Stimulated activated CD4-positive, alpha-beta T cell treated with anti-CD3 and anti-CD28 coated beads, Interleukin-4, amount 100 ng/mL, for 1 hour (primary cell): ENCODE measurements around the gene CHAT.
"Not testable (repeated sequence)": the region's sequence is repeated elsewhere in the genome, so short reads cannot be mapped to it uniquely, and the experiment has no call there.

Source experiments
- DNase-seq: peaks from one replicate; pipeline ENCODE4 v3.0.0-alpha.2; 2020

The CHAT gene

DNA sequence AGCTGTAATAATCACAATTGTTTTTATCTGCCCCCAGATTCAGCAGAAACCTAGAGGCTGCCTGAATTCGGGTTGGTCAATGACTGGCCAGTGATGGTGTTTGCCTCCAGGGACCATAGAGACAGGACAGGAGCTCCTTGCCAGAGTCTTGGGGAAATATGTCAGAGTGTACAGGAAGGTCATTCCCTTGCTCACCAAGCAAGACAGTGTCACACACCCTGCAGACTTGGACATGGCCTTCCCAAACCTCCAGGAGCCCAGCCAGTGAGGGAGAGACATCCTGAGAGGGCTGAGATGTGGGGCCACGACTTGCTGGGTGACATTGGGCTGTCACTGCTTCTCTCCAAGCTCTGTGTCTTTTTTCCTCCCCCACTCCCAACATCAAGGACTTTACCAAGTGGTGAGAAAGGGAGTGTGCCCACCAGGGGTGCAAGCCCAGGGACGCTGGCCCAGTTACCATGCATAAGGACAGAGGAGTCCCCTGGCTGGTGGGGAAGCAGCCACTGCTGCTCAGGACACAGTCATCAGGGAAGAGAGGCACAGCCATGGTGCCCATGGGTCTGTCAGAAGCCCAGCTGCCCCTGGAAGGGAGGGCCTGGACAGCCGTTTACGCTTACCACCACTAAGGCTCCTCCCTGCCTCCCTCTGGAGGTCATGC is 40.3 kb downstream of the CHAT start:
- DNase-seq, result no peak

DNA sequence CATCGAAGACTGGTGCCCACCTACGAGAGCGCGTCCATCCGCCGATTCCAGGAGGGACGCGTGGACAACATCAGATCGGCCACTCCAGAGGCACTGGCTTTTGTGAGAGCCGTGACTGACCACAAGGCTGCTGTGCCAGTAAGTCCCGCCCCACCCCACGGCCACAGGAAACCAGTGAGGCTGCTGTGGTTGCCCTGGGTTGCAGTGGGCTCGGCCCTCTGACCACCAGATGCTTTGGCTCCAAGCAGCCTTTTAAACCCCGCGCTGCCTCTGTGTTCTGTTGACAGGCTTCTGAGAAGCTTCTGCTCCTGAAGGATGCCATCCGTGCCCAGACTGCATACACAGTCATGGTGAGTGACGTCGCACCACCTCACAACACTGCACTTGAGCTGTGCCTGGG is 41.3 kb downstream of the CHAT start:
- no peak for DNase-seq

DNA sequence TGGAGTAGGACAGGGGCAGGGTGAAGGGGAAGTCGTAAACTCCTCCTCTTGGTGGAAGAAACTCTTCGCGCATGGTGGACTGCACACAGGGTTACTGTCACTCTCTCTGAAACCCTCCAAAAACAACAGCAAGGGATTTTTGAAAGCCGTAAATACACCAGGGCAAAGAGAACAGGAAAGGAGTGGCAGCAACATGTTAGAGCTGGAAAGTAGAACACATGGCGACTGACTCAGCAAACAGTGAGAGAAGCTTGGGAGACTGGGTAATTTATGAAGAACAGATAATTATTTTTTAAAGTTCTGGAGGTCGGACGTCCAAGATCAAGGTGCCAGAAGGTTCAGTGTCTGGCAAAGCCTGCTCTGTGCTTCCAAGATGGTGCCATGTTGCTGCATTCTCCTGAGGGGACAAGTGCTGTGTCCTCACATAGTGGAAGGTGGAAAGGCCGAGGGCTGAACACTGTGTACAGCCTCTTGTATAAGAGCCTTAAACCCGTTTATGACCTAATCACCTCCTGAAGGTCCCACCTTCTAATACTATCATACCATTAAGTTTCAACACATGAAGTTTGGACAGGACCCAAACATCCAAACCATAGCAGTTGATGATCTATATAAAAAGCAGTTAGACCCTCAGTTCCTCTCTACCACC is 43.1 kb downstream of the CHAT start:
- DNase-seq, result no peak

DNA sequence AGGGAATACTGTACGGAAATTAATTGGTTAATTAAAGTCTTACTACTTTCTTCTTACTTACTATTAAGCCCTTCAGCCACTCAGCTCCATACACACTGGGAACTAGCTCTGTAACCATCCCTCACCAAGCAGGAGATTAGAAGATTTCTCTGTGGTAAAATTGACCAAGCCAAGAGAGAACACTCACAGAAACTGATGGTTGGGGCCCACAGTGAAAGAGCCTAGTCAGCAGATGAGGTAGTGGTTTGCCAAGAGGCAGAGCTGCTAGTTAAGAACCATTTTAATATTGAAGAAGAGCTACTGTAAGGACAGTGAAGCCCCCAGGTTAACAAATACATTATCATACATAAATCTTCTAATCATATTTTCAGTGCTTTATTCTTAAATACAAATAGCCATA is 43.8 kb downstream of the CHAT start:
- DNase-seq, result no peak

DNA sequence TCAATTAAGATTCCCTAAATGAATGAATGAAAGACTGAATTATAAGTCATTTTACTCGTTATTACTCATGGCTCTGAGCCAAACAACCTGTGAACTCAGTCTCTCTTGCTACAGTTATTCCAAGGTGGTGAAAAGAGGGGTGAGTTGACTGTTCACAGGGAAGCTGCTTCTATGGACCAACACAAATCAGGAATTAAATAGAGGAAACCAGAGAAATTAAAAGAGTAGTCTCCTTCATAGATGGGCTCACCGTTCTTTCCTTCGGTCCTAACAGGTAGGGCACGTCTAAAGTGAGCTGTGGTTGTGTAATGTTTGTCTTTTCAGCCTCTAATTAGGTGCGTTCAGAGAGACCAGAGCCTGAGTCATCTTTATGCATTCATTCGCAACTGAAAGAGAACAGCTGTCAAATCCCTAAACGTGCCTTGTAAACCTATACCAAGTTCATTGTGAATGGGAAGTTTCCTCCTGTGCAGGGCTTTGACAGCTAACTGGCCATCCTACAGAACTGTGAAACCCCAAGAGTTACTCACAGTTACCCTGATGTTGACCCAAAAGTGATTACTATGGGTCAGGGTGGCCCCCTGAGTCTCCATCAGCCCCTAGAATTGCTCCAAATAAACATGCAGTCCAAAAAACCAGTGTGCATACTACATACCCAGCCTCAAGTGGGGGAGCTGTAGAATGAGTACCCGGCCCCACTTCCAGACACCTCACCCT is 47.5 kb downstream of the CHAT start:
- DNase-seq, result no peak

DNA sequence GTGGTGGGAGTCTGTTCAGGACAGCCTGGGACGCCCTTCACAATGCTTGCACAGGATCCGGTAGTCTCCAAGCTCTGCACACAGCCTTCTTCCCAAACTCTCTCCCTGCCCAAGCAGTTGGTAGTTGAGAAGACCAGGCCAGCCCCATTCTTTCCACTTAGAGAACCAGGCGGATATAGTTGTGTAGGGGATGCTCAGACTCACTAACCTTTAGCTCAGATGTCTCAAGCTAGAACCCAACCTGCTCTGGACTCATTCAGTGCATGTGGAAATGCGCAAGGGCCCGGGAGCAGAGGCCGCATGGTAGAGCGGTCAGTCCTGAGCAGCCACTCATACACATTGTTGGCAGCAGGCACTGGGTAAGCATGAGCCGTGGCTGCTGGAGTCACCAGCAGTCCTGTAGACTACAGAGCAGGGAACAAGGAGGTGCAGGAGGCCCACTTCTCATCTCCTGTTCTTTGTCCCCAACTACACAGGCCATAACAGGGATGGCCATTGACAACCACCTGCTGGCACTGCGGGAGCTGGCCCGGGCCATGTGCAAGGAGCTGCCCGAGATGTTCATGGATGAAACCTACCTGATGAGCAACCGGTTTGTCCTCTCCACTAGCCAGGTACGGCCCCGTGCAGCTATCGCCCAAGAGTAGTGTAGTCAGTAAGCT is 48.5 kb downstream of the CHAT start:
- no peak for DNase-seq

DNA sequence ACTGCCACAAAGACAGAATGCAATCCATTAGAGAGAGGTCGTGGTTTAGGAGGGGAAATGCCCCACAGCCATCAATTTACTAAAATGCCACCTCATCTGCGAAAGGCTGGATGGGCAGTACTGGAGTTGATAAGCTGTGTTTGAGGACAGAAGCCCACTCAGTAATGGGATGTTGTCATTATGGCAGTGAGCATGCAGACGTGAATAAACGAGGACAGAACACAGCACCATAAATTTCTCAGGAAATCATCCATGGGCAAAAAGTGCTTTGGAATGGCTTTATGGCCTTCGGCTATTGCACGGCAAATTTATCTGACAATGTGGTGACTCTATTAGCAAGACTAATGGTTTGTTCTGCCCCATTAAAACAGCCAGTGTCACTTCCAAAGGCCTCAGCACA is 49.8 kb downstream of the CHAT start:
- DNase-seq, result no peak

DNA sequence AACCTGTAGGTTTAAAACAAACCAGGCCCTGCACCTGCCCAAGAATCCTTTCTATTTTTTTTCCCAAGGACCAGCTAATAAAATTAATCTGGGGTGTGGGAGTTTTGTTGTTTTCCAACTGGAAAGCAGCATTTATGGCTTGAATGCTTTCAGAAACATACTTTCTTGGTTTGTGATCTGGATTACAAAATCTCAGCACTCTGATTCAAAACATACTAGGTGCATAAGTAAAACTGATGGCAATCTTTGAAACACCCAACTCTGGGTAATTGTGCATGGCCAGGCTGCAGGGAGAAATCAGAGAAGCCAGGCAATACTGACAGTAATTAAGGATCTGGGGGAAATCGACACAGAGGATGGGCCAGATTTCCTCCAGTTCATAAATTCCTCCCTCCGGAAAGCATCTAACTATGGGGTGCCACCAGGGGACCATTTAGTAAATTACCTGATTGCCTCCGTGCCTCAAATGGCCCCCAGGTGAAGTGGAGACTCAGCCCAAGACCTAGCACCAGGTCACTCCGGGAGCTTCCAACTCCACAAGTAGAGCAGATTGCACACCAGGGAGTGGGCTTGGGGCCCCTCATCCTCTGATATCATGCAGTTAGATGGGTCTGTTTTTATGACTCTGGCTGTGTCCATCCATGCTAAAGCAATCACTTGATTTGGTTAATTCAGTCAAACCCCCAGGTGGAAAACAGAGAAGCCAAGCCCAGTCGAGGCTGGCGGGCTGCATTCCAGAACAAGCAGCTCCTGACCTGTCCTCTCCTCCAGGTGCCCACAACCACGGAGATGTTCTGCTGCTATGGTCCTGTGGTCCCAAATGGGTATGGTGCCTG is 50.4 kb downstream of the CHAT start:
- DNase-seq, result no peak

DNA sequence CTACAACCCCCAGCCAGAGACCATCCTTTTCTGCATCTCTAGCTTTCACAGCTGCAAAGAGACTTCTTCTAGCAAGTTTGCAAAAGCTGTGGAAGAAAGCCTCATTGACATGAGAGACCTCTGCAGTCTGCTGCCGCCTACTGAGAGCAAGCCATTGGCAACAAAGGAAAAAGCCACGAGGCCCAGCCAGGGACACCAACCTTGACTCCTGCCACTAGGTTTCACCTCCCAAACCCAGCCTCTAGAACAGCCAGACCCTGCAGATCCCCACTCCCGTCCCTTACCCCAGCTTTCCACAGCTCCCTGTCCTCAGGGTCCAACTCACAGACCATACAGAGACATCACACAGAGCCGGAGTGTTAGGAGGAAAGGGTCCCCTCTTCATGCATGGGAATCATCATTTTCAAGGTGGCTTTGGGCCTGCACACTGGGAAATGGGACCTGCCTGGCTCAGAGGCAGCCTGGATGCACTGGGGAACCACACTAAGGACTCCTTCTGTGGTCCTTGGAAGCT is 51.1 kb downstream of the CHAT start:
- no peak for DNase-seq

DNA sequence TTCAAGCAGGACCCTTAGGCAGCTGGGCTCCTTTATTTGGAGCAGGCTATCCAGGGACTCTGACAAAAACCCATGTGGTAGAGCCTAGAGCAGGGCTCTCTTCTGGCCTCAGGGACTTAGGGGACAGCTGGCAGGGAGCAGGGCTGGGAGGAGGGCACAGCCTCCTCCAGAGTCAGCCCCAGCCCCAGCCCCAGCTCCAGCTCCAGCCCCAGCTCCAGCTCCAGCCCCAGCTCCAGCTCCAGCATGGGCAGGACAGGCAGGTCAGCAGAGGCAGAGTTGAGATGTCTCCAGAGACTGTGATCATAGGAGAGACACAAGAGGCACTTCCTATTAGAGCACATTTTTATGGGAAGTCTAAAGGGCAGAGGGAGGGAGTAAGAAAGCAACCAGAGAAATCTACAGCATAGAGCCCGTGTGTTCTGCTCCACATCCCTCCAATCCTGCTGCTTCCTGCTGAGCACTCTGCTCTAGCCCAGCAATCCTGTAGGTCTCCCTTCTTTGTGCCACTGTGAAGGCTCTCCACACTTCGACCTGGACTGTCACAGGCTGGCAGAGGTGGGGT is 52.3 kb downstream of the CHAT start:
- DNase-seq, result no peak

DNA sequence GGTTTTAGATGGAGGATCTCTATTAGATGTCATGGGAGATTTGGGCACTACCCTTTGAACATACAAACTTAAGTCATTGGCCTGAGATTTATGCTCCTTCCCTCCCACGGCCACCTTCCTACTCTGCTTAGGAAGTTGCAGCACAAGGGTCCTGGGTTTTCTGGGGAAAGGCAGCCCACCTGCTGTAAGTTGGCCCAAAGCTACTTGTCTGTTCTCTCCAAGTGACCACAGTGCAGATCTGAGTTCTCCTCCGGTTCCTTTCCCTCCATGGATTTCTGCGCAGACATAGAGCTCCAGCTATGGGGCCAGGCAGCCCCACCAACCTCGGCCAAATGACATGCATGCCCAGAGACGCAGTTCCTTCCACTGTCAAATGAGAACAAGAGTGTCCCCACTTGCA is 52.8 kb downstream of the CHAT start:
- DNase-seq, result no peak

DNA sequence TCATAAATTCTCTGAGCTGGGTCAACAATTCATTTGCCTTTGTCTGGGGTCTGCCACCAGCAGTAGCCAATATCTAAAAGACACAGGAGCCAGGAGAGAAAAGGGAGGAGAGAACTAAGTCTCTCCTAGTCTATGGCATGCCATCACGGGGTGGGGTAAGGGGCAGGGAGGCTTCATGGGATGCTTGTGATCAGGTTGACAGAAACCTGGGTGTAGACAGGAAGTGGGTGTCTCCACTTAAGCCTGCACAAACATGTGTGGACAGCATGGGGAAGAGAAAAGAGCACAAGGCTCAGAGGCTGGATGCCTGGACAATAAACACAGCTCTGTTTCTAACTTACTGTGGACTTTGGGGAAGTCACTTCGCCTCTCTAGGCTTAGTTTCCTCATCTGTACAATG is 54.2 kb downstream of the CHAT start:
- no peak for DNase-seq

DNA sequence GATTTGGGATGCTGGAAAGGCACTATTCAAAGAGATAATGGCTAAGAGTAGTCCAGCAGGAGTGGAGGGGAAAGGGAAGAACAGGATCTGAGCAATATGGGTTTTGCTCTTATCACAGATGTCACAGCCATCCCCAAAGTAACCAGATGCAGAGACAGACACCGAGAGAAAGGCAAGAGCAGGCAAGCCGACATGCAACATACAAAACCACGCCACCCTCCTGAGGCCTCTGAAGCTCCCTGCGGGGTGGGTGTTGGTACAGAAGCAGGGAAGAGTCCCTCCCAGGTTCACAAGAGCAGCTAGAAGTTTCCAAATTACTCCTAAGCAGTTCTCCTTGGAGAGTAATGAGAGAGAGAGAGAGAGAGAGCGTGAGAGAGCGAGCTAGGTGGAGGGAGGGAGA is 54.8 kb downstream of the CHAT start:
- DNase-seq, result no peak

DNA sequence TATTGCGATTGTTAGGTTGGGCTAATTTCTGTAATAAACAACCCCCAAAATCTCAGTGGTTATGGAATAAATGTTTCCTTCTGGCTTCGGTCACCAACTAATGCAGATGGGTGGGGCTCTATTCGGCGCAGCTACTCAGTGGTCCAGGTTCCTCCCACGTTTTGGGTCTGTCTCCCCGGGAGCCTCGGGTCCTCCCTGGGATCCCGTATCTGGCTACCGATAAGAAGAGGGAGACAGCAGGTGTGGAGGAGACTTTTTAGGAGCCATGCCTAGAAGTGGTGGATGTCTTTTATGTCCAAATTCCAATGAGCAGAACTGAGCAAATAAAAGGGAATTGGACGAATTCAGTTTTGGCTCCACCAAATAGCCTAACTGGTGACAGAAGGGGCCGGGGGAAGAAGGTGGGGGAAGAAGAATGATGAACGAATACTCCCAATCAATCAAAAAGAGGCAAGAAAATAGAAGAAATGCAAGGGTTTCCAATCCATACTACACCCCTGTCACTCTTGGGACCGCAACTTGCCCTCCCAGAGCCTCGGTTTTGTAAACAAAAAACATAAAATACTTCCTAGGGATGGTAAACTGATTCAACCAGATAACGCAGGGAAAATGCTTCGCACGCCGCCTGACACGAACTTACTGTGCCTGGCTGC is 65.1 kb downstream of the CHAT start:
- DNase-seq, result no peak

DNA sequence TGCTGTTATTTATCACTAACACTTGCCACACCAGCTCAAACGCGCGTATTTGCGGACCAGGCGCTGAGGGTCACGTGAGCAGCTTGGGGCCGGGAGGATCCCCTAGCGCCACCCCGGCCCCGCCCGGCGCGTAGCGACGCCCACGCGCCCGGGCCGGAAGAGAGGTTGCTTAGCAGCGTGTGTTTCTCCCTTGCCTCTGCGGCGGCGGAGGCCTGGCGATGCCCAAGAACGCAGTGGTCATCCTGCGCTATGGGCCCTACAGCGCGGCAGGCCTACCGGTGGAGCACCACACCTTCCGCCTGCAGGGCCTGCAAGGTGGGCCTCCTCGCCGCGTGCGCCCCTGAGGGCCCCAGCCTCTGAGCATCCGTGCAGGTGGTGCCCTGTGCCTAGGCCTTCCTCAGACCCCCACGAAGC is 65.7 kb downstream of the CHAT start, which contains the start of gene C10orf53:
C10orf53 (plus strand) TSS at position 172 of the 414 bp plus-strand sequence; CDS start at position 219, 47 bp downstream.
- no peak for DNase-seq

DNA sequence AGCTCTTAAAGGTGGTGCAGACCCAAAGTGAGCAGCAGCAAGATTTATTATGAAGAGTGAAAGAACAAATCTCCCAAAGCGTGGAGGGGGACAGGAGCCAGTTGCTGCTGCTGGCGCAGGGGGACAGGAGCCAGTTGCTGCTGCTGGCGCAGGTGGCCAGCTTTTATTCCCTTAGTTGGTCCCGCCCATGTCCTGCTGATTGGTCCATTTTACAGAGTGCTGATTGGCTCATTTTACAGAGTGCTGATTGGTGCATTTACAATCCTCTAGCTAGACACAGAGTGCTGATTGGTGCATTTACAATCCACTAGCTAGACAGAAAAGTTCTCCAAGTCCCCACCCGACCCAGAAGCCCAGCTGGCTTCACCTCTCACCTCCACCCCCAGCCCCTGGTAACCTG is 68.6 kb downstream of the CHAT start:
- DNase-seq, result not testable (repeated sequence)

DNA sequence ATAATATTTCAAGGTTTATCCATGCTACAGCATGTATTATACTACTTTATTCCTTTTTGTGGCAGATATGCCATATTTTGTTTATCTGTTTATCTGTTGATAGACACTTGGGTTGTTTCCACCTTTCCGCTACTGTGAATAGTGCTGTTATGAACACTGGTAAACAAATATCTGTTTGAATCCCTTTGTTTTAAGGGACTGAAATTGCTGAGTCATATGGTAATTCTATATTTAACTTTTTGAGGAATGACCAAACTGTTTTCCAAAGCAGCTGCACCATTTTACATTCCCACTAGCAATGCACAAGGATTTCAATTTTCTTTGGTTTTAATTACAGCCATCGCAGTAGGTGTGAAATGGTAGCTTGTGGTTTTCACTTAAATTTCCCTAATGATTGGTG is 69.0 kb downstream of the CHAT start:
- DNase-seq, result no peak

DNA sequence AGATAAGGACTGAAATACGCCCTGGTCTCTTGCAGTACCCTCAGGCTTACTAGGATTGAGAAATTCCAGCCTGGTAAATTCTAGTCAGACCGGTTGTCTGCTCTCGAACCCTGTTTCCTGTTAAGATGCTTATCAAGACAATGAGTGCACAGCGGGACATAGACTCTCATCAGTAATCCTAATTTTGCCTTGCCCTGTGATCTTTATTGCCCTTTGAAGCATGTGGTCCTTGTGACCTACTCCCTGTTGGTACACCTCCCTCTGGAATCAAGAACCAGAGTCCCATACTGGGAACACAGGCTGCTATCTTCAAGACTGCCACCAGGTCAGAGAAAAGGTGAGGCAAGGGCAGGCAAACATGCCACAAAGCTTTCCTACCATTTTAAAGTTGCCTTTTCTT is 72.8 kb downstream of the CHAT start:
- DNase-seq, result no peak

DNA sequence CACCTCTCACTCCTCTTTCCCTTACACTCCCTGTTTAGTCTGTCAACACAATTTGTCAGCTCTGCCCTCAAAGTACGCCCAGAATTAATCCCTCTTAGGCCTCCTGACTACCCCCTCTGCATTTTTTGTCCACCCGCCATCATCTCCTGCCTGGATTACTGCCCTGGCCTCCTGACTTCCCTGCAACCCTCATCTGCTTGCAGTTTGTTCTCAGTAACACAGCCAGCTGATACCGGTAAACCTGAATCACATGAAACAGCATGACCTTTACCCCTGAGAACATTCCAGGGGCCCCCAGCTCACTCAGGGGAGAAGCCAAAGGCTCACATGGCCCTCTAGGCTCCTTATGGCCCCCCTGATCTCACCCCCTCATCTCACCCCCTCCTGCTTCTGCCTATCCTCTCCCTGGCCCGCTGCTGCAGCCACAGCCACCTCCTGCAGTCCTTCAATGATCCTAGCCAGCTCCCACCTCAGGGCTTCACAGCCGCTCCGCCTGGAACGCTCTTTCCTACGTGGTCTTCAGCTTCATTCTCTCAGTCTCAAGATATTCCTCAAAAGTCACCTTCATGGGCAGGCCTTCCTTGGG is 74.5 kb downstream of the CHAT start:
- DNase-seq, result no peak

DNA sequence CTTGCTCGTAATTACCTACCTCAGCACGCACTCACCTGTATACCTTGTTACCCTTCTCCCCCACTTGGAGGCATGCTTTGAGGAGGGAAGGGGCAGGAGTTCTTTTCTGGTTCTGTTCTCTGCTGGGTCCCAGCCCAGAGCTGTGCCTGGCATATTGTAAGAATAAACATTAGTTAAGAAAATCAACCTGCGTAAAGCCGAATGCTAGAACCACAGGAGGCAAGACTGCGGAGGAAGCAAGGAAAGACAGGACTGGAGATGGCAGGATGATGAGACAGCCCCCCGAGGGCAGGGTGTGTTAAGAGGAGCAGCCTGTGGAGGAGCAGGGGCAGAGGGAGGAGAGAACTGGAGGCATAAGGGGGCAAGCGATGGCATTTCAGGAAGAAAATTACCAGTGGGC is 75.1 kb downstream of the CHAT start:
- no peak for DNase-seq

DNA sequence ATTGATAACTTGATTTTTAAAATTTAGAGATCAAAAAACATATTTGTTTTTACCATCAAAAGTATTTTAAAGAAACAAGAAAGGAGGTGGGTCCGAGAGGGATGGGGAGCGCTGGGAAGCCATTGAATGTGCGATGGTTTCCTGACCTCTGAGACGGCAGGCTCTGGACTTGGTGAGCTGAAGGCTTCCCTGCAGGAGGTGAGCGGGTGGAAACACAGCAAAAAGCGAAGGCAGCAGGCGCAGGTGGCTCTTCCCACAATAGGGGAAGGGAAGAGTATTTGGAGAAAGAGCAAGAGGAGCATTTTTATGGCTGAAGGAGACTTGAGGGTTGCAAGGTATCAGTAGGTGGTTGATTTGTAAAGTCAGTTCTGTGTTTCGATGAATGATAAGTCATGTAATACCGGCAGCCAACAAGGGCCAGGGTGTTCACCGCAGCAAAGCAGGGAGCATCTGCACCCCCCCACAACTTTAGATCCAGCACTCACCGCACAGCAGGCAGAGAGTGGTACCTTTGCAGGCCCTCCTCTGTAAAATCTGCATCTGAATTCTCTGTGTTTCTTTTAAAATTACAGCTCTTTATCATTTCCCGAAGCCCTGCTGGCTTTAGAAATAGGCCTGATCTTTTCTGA is 76.2 kb downstream of the CHAT start:
- no peak for DNase-seq
